ENCODE measurements around the gene TJAP1.
A peak's percentile ranks its signal among the peaks of the same experiment; 100 is the strongest.

The TJAP1 gene

GRCh38 chr6:43454290-43454695, 23.1 kb upstream of the TJAP1 start:
- Histone ChIP-seq H3K4me1 (ENCODE audit: insufficient read depth, low read length, severe bottlenecking) (peaks cover 20% of the 10 kb centered on the region), H2AFZ (ENCODE audit: low read length) (no peak overlapping the region), H3K27ac (ENCODE audit: low read depth, low read length, poor library complexity, severe bottlenecking) (no peak overlapping the region), H4K20me1 (ENCODE audit: insufficient read depth, low read length) (no peaks in the 10 kb centered on the region), H3K9me2 (ENCODE audit: low read depth, low read length) (no peaks in the 10 kb centered on the region), H3K36me3 (ENCODE audit: insufficient read depth, low read length) (peaks cover 30% of the 10 kb centered on the region), H3K4me3 (ENCODE audit: low read depth, low read length, poor library complexity, severe bottlenecking) (peak overlapping the region; percentile 50), H3K4me2 (ENCODE audit: low read length) (peak overlapping the region; percentile 76), H3K79me2 (ENCODE audit: insufficient read depth, low read length) (no peaks in the 10 kb centered on the region), H3K9ac (ENCODE audit: low read length) (no peak overlapping the region), H3F3A (ENCODE audit: insufficient read depth, low read length) (no peaks in the 10 kb centered on the region), H3K9me3 (ENCODE audit: low read length) (no peaks in the 10 kb centered on the region), H3K27me3 (ENCODE audit: insufficient read depth, low read length) (no peaks in the 10 kb centered on the region)
- TF ChIP-seq EZH2 (IDR thresholded peaks at IDR 0.05; ENCODE audit: borderline replicate concordance, low read length) (no peak), CTCF (IDR thresholded peaks at IDR 0.05; ENCODE audit: low read length) (peak; percentile 88; the same call in 1 of the 2 replicates)

- Histone ChIP-seq H3K9me2 (ENCODE audit: low read depth, low read length) (no peaks in the 10 kb centered on the region), H4K20me1 (ENCODE audit: insufficient read depth, low read length) (no peaks in the 10 kb centered on the region), H3K9ac (ENCODE audit: low read length) (no peak overlapping the region; the same call in 1 of the 2 replicates), H3K27ac (ENCODE audit: low read depth, low read length, poor library complexity, severe bottlenecking) (no peak overlapping the region), H3K27me3 (ENCODE audit: insufficient read depth, low read length) (no peaks in the 10 kb centered on the region), H3F3A (ENCODE audit: insufficient read depth, low read length) (no peaks in the 10 kb centered on the region), H3K4me3 (ENCODE audit: low read depth, low read length, poor library complexity, severe bottlenecking) (peak overlapping the region; percentile 50), H3K9me3 (ENCODE audit: low read length) (no peaks in the 10 kb centered on the region), H3K36me3 (ENCODE audit: insufficient read depth, low read length) (peaks cover 28% of the 10 kb centered on the region), H3K4me2 (ENCODE audit: low read length) (peak overlapping the region; percentile 76), H3K4me1 (ENCODE audit: insufficient read depth, low read length, severe bottlenecking) (peaks cover 20% of the 10 kb centered on the region), H2AFZ (ENCODE audit: low read length) (no peak overlapping the region), H3K79me2 (ENCODE audit: insufficient read depth, low read length) (no peaks in the 10 kb centered on the region)
- no peak for TF ChIP-seq EZH2 (IDR thresholded peaks at IDR 0.05; ENCODE audit: borderline replicate concordance, low read length)
- TF ChIP-seq CTCF (IDR thresholded peaks at IDR 0.05; ENCODE audit: low read length), result peak; percentile 11; the same call in 1 of the 2 replicates
Observed at GRCh38 chr6:43454696-43455530, 22.5 kb upstream of the TJAP1 start.

GRCh38 chr6:43455531-43456428, 21.6 kb upstream of the TJAP1 start, which contains the start of gene DLK2:
Gene DLK2, minus strand, starts transcription at chr6:43455548. Its CDS starts 723 bp downstream, at chr6:43454825.
- Histone ChIP-seq H3K4me2 (ENCODE audit: low read length) (peak within 1 kb of the TSS; percentile 76), H3F3A (ENCODE audit: insufficient read depth, low read length) (no peaks in the 10 kb centered on the region), H3K27me3 (ENCODE audit: insufficient read depth, low read length) (no peaks in the 10 kb centered on the region), H3K79me2 (ENCODE audit: insufficient read depth, low read length) (no peaks in the 10 kb centered on the region), H3K9ac (ENCODE audit: low read length) (no peak within 1 kb of the TSS; the same call in 1 of the 2 replicates), H2AFZ (ENCODE audit: low read length) (no peak within 1 kb of the TSS), H3K9me3 (ENCODE audit: low read length) (no peaks in the 10 kb centered on the region), H3K36me3 (ENCODE audit: insufficient read depth, low read length) (peaks cover 20% of the 10 kb centered on the region), H3K4me1 (ENCODE audit: insufficient read depth, low read length, severe bottlenecking) (peaks cover 20% of the 10 kb centered on the region), H3K4me3 (ENCODE audit: low read depth, low read length, poor library complexity, severe bottlenecking) (peak within 1 kb of the TSS; percentile 53), H3K27ac (ENCODE audit: low read depth, low read length, poor library complexity, severe bottlenecking) (no peak within 1 kb of the TSS), H3K9me2 (ENCODE audit: low read depth, low read length) (no peaks in the 10 kb centered on the region), H4K20me1 (ENCODE audit: insufficient read depth, low read length) (no peaks in the 10 kb centered on the region)
- TF ChIP-seq EZH2 (IDR thresholded peaks at IDR 0.05; ENCODE audit: borderline replicate concordance, low read length) (no peak), CTCF (IDR thresholded peaks at IDR 0.05; ENCODE audit: low read length) (no peak)

Measured in OCI-LY1 (cell line).